Mucosa of rectum (tissue), 2 donors: Measurements from ENCODE around the gene PABPC1L2B.
"Not testable (repeated sequence)": the region's sequence is repeated elsewhere in the genome, so short reads cannot be mapped to it uniquely, and the experiment has no call there.

ENCODE experiments used
- H3K27ac ChIP-seq, 2 donors: one replicate each; pipeline ENCODE4 v1.7.0; 2013; ENCODE audit warnings: inconsistent platforms in 2 of 2, low read depth in 2 of 2, low read length in 2 of 2
- H3K27me3 ChIP-seq, 2 donors: one replicate each; pipeline ENCODE4 v1.7.0; 2013; ENCODE audit warnings: low read length in 2 of 2; ENCODE audit not compliant: control insufficient read depth in 2 of 2, insufficient read depth in 2 of 2
- H3K36me3 ChIP-seq, 2 donors: one replicate each; pipeline ENCODE4 v1.7.0; 2013; ENCODE audit warnings: low read length in 2 of 2; ENCODE audit not compliant: control insufficient read depth in 2 of 2, insufficient read depth in 2 of 2
- H3K4me1 ChIP-seq, 2 donors: one replicate each; pipeline ENCODE4 v1.7.0; 2013; ENCODE audit warnings: low read length in 2 of 2, mild to moderate bottlenecking in 1 of 2; ENCODE audit not compliant: control insufficient read depth in 2 of 2, insufficient read depth in 2 of 2
- H3K4me3 ChIP-seq, 2 donors: one replicate each; pipeline ENCODE4 v1.7.0; 2013; ENCODE audit warnings: low read length in 2 of 2
- H3K9ac ChIP-seq, 2 donors: one replicate each; pipeline ENCODE4 v1.7.0; 2013; ENCODE audit warnings: low read length in 2 of 2, low read depth in 1 of 2, mild to moderate bottlenecking in 1 of 2
- H3K9me3 ChIP-seq, 2 donors: one replicate each; pipeline ENCODE4 v1.7.0; 2013; ENCODE audit warnings: low read length in 2 of 2; ENCODE audit not compliant: control insufficient read depth in 2 of 2
- donor health status: healthy.
- donor health status: Normal muscosa, but diverticular disease.

The PABPC1L2B gene

DNA sequence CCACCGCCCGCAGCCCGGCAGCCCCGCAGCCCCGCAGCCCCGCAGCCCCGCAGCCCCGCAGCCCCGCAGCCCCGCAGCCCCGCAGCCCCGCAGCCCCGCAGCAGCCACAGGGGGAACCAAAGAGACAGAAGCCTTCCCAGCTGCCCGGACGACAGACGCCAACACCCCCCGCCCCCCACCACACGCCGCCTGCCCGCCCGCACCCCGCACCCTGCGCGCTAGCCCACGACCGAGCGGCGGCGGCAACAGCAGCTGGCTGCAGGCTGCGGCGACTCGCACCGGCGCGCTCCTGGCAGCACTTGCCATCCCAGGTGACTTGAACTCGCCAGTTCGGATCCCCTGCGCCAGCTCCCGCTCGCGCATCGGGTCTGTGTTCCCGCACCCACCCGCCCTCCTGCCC is at the start of gene PABPC1L2B:
TSS of gene PABPC1L2B (plus strand) at position 207 of the 400 bp plus-strand sequence. CDS start 704 bp downstream, outside the sequence.
- not testable (repeated sequence) for H3K27ac ChIP-seq, H3K9ac ChIP-seq, H3K4me3 ChIP-seq, H3K36me3 ChIP-seq, H3K4me1 ChIP-seq, H3K27me3 ChIP-seq, H3K9me3 ChIP-seq

DNA sequence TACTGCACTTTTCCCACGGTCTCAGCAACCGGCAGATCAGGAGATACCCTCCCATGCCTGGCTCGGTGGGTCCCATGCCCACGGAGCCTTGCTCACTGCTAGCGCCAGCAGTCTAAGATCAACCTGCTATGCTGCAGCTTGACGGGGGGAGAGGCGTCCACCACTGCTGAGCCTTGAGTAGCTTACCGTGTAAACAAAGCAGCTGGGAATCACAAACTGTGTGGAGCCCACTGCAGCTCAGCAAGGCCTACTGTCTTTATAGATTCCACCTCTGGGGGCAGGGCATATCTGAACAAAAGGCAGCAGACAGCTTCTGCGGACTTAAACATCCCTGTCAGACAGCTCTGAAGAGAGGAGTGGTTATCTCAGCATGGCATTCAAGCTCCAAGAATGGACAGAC is 42.8 kb upstream of the PABPC1L2B start:
- H3K36me3 ChIP-seq, H3K4me3 ChIP-seq, H3K9me3 ChIP-seq, H3K27me3 ChIP-seq, H3K4me1 ChIP-seq, H3K27ac ChIP-seq, H3K9ac ChIP-seq: not testable (repeated sequence)

- H3K27me3 ChIP-seq, H3K9ac ChIP-seq, H3K27ac ChIP-seq, H3K36me3 ChIP-seq, H3K9me3 ChIP-seq, H3K4me1 ChIP-seq, H3K4me3 ChIP-seq: not testable (repeated sequence)
Observed at GRCh38 chrX:72971859-72972258, 30.9 kb upstream of the PABPC1L2B start.

DNA sequence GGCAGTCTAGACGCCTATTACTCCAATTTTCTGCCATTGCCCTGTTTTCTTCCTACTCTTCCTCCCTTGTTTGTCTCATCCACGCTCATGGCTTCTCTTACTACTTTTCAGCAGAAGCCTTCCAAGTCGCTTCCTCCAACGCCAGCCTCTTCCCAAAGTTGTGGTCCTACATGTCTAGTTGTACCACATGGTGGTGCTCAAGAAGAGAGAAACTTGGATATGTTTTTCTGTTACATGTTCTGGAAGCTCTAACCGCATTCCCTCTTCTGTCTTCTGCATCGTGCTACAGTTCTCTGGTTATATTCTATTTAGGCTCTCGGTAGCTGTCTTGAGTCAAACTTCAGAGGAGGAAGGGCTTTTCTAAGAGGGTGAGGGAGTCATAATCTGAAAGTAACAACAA is 27.9 kb upstream of the PABPC1L2B start:
- not testable (repeated sequence) for H3K9me3 ChIP-seq, H3K36me3 ChIP-seq, H3K27ac ChIP-seq, H3K9ac ChIP-seq, H3K4me1 ChIP-seq, H3K4me3 ChIP-seq, H3K27me3 ChIP-seq

GRCh38 chrX:72980894-72981469 is 21.8 kb upstream of the PABPC1L2B start:
- H3K27me3 ChIP-seq, H3K4me1 ChIP-seq, H3K9ac ChIP-seq, H3K36me3 ChIP-seq, H3K4me3 ChIP-seq, H3K9me3 ChIP-seq, H3K27ac ChIP-seq: not testable (repeated sequence)

GRCh38 chrX:73004032-73004431 is 1.3 kb downstream of the PABPC1L2B start:
- not testable (repeated sequence) for H3K9me3 ChIP-seq, H3K36me3 ChIP-seq, H3K9ac ChIP-seq

GRCh38 chrX:73021361-73022092 is 18.8 kb downstream of the PABPC1L2B start:
- Histone ChIP-seq H3K27ac (no peak overlapping the region), H3K4me1 (no peaks in the 10 kb centered on the region), H3K9me3 (no peaks in the 10 kb centered on the region), H3K36me3 (no peaks in the 10 kb centered on the region), H3K9ac (no peak overlapping the region), H3K4me3 (no peak overlapping the region), H3K27me3 (no peaks in the 10 kb centered on the region)

More at GRCh38 chrX:73004032-73004431, 1.3 kb downstream of the PABPC1L2B start:
- H3K27ac ChIP-seq, H3K4me1 ChIP-seq, H3K27me3 ChIP-seq, H3K4me3 ChIP-seq: not testable (repeated sequence)

- not testable (repeated sequence) for H3K9me3 ChIP-seq, H3K27me3 ChIP-seq, H3K4me3 ChIP-seq, H3K9ac ChIP-seq, H3K36me3 ChIP-seq, H3K27ac ChIP-seq, H3K4me1 ChIP-seq
Observed at GRCh38 chrX:73022093-73022445, 19.3 kb downstream of the PABPC1L2B start.

GRCh38 chrX:73028876-73029275 is 26.1 kb downstream of the PABPC1L2B start:
- Histone ChIP-seq H3K9ac (no peak overlapping the region), H3K4me3 (no peak overlapping the region), H3K4me1 (no peaks in the 10 kb centered on the region), H3K36me3 (no peaks in the 10 kb centered on the region), H3K9me3 (no peaks in the 10 kb centered on the region), H3K27me3 (no peaks in the 10 kb centered on the region), H3K27ac (no peak overlapping the region)
